Stimulated activated CD4-positive, alpha-beta T cell treated with anti-CD3 and anti-CD28 coated beads, Interleukin-4, amount 100 ng/mL, for 48 hours (primary cell): ENCODE measurements around the gene DNHD1.
A peak's percentile ranks its signal among the peaks of the same experiment; 100 is the strongest.

Experiments used
- DNase-seq, 2 donors: peaks; one replicate each; pipeline ENCODE4 v3.0.0-alpha.2; 2020; ENCODE audit warnings: low read depth in 2 of 2

Gene DNHD1

DNA sequence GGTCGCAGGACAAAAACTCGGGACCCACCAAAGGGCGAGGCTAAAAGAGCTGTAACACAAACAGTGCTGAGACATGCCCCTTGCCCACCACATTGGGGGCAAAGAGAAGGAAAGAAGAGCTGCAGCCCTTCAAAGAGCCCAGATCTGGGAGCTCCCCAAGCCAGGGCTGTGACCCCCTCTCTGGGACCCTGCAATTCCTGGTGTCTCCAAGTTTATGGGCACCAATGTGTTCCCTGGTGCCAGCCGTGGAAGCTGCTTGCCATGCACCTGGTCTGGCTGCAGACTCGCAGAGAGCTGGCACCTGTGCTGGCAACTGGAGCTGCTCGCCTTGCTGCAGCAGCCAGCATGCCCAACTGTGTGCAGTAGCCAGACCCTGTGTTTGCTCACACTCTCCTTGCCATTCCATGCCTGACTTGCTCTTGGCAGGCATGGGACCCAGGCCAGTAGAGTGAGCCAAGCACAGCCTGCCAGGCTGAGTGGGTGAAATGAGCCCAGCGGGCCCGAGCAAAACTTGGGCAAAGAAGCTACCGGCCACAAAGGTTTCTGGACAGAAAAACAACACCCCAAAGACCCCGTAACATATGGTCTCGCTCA, 90.4 kb downstream of the DNHD1 start:
- no peak for DNase-seq

DNA sequence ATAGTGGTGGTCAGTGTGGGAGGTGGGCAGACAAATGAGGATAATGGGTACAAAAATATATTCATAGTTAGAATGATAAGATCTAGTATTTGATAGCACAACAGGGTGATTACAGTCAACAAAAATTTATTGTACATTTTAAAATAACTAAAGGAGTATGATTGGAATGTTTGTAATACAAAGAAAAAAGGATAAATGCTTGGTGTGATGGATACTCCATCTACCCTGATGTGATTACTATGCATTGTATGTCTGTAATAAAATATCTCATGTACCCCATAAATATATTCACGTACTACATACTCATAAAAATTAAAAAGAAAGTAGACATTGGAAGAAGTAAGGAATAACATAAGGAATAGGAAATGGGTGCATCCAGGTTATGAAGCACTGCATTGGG, 90.9 kb downstream of the DNHD1 start:
- DNase-seq: no peak

GRCh38 chr11:6594142-6594768, 97.2 kb downstream of the DNHD1 start:
- no peak for DNase-seq

DNA sequence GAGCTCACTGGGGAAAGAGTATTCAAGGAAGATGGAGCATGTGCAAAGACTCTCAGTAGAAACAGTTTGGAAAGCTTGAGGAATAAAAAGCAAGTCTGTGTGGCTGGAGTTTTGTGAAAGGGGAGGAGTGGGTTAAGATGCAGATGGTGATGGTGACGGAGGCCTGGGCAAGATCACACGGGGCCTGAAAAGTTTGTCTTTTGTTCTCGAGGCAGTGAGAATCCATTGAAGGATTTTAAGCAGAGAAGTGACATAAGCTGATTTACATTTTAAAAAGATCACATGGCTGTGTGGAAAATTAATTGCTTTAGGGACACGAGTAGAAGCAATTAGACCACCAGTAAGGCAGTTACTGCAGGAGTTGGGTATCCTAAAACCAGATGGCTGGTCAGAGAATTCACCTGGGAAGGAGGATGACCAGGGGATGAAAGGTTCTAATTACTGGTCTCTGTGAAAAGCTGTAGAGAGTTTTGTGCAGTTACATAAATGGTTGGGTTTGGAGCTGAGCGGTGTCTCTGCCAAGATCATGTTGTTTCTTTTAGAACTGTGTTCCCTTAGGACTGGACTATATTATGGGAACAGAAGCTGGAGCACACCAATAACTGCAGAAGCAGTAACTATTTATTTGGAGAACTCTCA, 99.3 kb downstream of the DNHD1 start:
- no peak for DNase-seq

DNA sequence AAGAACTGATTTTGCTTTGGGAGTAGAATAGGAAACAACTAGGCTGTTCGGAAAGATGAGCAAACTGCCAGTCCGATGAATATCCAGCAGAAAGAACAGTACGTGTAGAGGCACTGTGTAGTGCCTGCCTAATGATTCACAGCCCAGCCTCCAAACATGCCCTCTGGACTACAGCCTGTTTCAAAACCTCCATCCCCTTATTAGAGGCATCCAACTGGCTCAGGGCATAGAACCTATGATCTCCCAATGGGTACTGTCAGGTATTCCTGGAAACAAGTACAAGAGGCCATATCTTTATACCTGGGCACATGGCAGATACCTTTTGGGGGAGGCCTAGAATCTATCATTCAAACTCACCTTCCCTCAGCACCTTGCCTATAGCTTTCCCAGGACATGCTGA, 101.5 kb downstream of the DNHD1 start:
- no peak for DNase-seq

GRCh38 chr11:6599449-6599848, 102.4 kb downstream of the DNHD1 start:
- DNase-seq: no peak

DNA sequence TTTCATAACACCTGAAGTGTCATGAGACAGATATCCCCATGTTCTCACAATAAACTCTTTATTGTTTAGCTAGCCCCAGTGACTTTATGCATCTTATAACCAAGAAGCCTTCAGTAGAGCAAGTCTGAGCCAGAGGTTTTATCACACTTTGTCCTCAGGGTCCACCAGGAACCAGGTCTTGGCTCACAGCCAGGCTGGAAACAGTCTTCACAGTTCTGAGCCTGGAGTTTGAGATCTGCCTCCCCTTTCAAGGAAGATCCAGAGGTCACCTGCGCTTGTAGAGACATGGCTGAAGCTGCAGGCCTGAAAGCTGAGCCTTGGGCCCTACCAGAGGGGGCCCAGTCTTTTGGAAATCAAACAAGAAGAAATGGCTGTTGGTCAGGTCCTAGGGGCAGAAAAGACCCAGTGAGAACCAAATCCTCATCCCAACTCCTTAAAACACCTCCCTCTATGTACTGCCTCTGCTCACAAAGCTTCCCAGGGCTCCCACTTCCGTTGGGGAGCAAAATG, 102.9 kb downstream of the DNHD1 start:
- DNase-seq: no peak

DNA sequence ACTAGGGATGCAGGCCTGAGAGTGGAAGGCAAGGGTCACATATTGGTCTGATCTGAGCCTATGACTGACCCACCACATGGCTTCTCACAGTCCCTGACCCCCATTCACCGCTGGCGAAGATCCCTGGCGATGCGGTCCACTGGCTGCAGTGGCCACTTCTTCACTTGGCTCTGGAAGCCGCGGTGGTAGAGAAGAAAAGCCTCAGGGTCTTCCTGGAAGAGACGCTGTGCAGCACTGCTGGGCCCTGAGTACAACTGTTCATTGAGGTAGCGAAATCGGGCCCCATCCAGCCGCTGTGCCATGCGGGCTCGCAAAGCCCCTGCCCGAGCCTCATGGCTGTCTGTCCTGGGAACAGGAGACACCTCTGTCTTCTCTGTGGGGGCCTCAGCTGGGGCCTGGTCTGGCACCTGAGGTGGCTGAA, 104.0 kb downstream of the DNHD1 start:
- DNase-seq: no peak

DNA sequence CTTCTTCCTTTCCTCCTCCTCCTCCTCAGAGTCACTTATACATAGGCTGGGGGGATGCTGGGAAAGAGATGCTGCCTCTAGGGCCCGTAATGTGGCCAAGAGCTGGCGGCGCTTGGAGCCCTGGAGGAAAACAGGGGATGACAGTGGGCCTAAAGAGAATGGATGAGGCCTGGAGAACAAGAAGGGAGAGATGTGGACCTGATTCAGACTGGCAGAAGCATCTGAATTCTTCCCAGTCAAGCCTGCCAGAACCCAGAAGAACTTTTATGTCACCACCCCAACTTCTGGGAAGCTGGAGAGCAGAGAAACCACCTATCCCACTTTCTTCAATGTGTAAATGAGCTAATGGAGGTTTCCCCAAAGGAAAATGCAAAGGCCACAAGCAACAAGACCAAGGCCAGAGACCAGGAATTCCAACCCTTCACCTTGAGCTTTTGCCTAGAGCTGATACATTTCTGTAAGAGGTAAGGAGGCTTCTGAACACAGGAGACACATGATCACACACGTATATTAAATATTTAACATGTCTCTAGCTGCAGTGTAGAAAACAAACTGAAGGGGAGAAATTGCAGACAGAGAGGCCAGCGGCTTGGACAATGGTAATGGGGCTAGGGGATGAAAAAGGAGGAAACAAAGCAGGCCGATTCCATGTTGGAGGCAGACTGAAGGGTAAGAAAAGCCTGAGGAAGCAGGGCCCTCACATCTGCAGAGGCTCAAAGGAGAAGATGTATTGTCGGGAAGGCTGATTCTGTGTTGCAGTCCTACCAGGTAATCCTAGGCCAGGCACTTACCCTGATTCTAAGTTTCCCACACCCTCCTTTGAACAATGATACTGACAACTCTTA, 105.2 kb downstream of the DNHD1 start:
- DNase-seq: no peak

DNA sequence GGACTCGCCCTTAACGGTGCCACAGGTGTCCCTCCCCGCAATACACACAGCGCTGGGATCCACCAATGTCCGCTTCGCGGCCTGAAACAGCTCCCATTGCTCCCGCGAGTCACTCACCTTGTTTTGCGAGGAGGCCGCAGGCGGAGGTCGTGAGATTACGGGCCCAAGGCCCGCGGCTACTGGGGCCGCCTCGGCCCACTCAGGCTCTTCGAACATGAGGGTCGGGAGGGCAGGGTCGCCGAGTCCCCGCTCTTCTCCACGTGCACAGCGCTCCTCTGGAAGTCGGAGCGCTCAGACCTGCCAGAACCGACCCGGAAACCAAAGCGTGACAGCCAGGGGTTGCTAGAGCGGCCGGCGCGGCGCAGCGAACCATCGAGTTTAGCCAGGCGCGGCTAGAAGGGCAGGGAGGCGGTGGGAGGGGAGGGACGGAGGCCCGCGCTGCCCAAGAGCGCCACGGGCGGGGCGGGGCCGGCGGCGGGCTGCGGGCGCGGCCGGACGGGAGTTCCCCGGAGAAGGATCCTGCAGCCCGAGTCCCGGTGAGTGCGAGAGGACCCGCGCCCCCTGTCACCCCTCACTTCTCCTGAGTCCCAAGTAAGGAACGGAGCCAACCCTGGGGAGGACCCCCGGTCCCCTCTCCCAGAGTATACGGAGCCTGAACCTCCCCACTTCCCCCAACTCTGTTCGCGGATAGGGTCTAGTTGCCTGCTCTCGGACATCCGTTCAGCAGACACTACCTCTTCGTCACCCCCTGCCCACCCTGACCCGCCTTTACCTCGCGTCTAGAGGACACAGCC, 106.4 kb downstream of the DNHD1 start, which contains the start of the genes ILK and RRP8:
ILK (plus strand) TSS at position 488 of the 794 bp plus-strand sequence. CDS start 498 bp downstream, outside the sequence.
RRP8 (minus strand) TSS at position 330 of the 794 bp plus-strand sequence; CDS start at position 216, 114 bp downstream.
- DNase-seq: peak; percentile 86

- DNase-seq: peak in 1 of 2 donors; percentile 28
These were observed 107.1 kb downstream of the DNHD1 start for GRCh38 chr11:6604081-6604626.

DNA sequence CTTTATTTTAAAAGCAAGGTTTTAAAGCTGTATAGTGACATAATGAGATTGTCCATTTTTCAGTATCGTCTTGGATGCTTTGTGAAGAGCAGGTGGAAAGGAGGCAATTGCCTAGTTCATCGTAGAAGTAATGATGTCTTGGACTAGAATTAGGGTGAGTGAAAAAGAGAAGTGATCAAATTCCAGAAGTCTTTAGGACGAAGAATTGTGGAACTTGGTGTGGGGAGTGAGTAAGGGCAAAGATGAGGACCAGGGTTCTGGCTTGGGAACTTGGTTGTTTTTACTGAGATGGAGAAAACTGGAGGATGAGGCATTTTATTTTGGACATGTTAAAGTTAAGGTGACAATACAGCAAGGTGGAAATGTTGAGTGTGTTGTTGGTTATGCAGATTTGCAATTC, 107.7 kb downstream of the DNHD1 start:
- no peak for DNase-seq

DNA sequence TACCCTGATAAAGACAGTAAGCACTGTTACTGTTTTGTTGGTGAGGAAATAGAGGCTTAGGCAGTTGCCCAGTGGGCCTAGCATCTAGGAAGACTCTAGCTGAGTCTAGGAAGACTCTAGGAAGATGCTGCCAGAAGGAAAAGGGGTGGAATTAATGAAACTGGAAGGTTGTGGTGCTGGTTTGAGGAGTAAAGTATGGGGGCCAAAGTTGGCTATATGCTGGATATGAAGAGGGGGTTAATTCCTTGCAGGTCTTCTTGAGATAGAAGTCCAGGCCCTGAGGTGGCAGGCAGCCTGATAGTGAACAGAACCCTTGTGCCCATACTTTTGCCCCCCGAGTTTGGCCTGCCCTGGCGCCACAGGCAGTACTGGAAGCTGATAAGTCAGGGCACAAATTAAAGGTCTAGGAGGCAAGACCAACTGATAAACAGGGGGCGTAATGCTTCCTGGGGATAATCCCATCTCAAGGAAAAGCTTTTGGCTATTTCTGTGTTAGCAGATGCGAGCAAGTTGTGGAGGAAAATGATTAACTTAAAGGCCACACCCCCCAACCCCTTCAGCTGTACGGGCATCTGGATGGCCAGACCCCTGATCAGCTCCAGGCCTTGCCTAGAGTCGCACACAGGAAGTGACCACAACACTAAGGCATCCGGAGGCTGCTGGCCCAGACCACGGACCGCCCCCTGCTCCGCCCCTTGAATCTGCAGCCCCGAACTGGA, 109.5 kb downstream of the DNHD1 start:
- DNase-seq: peak; percentile 50 to 59

- no peak for DNase-seq
These were observed 110.2 kb downstream of the DNHD1 start for GRCh38 chr11:6607190-6607795.

GRCh38 chr11:6608011-6608410, 110.9 kb downstream of the DNHD1 start:
- DNase-seq: no peak

DNA sequence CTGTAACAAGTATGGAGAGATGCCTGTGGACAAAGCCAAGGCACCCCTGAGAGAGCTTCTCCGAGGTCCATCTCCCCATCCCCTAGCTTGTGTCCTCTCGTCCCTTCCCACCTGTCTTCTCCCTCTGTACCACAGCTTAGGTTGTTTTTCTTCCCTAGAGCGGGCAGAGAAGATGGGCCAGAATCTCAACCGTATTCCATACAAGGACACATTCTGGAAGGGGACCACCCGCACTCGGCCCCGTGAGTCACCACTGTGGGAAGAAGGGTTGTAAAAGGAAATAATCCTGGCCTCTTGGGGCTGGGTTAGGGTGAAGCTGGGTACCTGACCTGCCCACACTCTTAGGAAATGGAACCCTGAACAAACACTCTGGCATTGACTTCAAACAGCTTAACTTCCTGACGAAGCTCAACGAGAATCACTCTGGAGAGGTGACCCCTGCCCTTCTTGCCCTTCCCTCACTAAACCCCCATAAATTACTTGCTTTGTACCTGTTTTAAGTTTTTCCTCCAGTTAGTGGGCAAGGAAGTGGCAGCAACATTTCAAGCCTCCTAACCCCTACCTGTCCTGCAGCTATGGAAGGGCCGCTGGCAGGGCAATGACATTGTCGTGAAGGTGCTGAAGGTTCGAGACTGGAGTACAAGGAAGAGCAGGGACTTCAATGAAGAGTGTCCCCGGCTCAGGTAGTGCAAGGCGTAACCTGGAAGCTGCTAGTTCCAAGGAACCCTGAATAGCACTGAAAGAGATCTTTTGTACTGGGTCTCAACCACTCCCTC, 111.8 kb downstream of the DNHD1 start:
- no peak for DNase-seq

DNA sequence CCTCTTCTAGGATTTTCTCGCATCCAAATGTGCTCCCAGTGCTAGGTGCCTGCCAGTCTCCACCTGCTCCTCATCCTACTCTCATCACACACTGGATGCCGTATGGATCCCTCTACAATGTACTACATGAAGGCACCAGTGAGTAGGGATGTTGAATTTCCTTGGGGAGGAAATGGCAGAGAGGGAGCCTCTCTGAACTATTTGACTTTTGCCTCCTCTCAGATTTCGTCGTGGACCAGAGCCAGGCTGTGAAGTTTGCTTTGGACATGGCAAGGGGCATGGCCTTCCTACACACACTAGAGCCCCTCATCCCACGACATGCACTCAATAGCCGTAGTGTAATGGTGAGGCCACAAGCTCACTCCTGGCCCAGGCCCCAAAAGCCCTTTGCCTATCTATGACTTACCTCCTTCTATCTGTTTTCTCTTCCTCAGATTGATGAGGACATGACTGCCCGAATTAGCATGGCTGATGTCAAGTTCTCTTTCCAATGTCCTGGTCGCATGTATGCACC, 112.5 kb downstream of the DNHD1 start:
- DNase-seq: no peak

DNA sequence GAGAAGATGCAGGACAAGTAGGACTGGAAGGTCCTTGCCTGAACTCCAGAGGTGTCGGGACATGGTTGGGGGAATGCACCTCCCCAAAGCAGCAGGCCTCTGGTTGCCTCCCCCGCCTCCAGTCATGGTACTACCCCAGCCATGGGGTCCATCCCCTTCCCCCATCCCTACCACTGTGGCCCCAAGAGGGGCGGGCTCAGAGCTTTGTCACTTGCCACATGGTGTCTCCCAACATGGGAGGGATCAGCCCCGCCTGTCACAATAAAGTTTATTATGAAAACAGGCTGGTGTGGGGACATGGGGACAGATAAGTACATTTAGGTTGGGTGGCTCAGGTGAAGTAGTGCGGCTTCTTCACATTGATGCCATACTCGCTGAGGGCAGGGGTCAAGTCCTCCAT, 113.5 kb downstream of the DNHD1 start:
- DNase-seq: no peak
